Adipocyte (in vitro differentiated cells): Measurements from ENCODE around the gene RASD1.

Experiments
- DNase-seq: peaks from one replicate; pipeline ENCODE4 v3.0.0-alpha.2; 2015; ENCODE audit warnings: low read depth
- H3K27me3 ChIP-seq: replicated peaks from 2 replicates; pipeline ENCODE4 v1.7.0; 2013; ENCODE audit warnings: mild to moderate bottlenecking, low read length, moderate library complexity; ENCODE audit not compliant: control insufficient read depth, insufficient read depth
- H3K36me3 ChIP-seq: 2 replicates; pipeline ENCODE4 v1.7.0; 2013; ENCODE audit warnings: low read length, mild to moderate bottlenecking, moderate library complexity; ENCODE audit not compliant: control insufficient read depth, insufficient read depth, severe bottlenecking
- H3K4me1 ChIP-seq: 2 replicates; pipeline ENCODE4 v1.7.0; 2013; ENCODE audit warnings: mild to moderate bottlenecking, low read length, moderate library complexity; ENCODE audit not compliant: control insufficient read depth, insufficient read depth
- H3K4me3 ChIP-seq: 2 replicates; pipeline ENCODE4 v1.7.0; 2013; ENCODE audit warnings: mild to moderate bottlenecking, low read length, moderate library complexity
- H3K9ac ChIP-seq: 2 replicates; pipeline ENCODE4 v1.7.0; 2013; ENCODE audit warnings: mild to moderate bottlenecking, low read length, moderate library complexity
- H3K9me3 ChIP-seq: 2 replicates; pipeline ENCODE4 v1.7.0; 2013; ENCODE audit warnings: mild to moderate bottlenecking, low read length, moderate library complexity; ENCODE audit not compliant: control insufficient read depth

The RASD1 gene, protein sequence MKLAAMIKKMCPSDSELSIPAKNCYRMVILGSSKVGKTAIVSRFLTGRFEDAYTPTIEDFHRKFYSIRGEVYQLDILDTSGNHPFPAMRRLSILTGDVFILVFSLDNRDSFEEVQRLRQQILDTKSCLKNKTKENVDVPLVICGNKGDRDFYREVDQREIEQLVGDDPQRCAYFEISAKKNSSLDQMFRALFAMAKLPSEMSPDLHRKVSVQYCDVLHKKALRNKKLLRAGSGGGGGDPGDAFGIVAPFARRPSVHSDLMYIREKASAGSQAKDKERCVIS

DNA sequence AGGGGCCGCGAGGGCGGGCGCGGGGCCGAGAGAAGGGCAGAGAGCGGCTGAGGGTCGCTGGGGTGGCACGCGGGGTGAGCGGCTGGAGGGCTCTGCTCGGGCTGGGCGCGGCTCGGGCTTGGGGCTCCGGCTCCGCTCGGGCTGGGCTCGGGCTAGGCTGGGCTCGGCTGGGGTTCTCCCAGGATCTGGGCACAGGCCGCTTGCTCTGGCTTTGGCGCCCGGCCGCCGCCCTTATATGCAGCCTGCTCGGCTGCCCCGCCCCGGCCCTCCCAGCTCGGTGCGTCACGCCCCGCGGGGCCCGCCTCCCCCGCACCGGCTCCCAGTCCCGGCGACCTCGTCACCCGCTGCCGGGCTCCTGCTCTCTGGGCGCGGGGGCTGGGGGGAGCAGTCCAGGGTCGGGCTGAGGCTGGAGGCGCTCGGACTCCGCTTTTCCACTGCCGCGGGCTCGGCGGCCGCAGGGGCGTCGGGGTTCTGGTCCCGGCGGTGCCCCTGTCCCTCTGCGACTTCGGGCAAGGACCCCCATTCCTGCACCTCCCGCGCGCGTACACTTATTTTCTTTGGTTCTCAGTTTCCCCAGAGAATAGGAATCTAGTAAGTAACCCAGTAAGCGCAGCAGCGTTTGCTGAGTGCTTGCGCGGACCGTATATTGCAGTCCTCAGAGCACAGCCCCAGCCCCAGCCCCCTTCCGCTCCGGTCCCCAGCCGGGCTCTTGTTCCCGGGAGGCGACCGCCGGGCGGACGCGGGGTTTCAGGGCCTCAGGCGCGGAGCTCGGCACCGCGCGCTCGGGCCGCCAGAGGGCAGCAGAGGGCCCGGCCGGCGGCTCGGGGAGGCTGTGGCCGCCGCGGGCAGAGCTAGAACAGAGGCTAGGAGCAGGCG lies at the start of gene RASD1:
Gene RASD1 (minus strand): TSS at position 207 of the 876 bp plus-strand sequence. CDS start 214 bp downstream, outside the sequence.
- Histone ChIP-seq H3K27me3 (peaks cover 4% of the 10 kb centered on the region), H3K36me3 (peaks cover 15% of the 10 kb centered on the region), H3K4me3 (peak within 1 kb of the TSS; percentile 95), H3K9me3 (no peaks in the 10 kb centered on the region), H3K9ac (peak within 1 kb of the TSS; percentile 96), H3K4me1 (peaks cover 24% of the 10 kb centered on the region)
- DNase-seq, result peak; percentile 95

DNA sequence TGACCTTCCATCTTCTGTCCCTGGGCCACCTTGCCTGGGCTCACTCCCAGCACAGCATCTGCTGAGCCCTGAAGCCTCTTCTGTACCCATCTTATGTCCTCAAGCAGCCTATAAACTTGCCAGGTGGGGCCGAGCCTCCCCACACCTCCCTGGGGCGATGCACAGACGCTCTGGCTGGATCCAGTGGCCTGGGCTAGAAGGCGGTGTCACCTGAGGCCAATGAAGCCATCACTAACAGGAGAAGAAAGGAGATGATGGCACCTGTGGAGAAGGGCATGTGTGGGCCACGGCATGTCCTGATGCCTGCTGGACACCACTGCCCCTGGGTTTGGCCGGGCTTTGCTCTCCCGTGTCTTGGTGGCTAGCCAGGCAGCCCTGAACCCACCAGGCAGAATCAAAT lies 49.8 kb upstream of the RASD1 start:
- no peak for DNase-seq
- no peak overlapping the region for H3K4me3 ChIP-seq
- no peaks in the 10 kb centered on the region for H3K27me3 ChIP-seq
- peak overlapping the region; percentile 28 for H3K9ac ChIP-seq
- H3K36me3 ChIP-seq, result peaks cover 29% of the 10 kb centered on the region
- H3K4me1 ChIP-seq, result peaks cover 18% of the 10 kb centered on the region
- no peaks in the 10 kb centered on the region for H3K9me3 ChIP-seq

DNA sequence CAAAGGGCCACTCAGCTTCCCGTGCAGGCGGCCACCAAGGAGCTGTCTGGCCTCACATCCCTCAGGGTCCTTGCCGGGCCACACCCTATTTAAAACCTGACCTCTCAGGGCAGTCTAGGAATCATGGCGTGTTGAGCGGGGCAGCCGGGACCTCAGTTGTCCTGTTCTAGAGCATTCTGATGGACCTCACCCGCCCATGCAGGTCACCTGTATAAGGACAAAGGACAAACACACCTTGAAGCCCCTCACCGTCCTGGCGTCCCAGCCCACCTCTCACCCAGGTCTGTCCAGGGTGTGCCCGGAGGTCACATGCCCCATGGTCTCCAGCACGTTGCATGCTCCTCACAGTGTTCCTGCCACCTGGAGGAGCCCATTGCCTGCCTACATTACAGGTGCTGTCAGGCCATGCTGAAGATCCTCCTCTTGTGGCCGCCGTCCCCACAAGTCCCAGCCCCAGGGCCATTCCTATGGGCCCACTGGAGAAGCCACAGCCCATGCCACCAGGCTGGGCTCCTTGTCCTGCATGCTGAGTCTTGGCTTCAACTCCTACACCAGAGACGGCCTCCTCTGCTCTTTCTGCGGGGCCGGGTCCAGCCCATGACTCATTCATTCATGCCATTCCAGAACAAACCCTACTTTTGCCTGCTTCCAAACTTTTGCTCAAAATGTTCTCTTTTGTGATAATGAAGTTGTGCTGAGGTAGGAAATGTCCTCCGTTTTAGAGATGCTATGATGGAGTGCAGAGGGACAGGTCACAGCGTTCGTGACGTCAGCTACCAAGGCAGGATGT lies 49.0 kb upstream of the RASD1 start:
- Histone ChIP-seq H3K27me3 (no peaks in the 10 kb centered on the region), H3K4me1 (peaks cover 18% of the 10 kb centered on the region), H3K4me3 (no peak overlapping the region), H3K36me3 (peaks cover 22% of the 10 kb centered on the region), H3K9ac (no peak overlapping the region), H3K9me3 (no peaks in the 10 kb centered on the region)
- peak; percentile 77 for DNase-seq

DNA sequence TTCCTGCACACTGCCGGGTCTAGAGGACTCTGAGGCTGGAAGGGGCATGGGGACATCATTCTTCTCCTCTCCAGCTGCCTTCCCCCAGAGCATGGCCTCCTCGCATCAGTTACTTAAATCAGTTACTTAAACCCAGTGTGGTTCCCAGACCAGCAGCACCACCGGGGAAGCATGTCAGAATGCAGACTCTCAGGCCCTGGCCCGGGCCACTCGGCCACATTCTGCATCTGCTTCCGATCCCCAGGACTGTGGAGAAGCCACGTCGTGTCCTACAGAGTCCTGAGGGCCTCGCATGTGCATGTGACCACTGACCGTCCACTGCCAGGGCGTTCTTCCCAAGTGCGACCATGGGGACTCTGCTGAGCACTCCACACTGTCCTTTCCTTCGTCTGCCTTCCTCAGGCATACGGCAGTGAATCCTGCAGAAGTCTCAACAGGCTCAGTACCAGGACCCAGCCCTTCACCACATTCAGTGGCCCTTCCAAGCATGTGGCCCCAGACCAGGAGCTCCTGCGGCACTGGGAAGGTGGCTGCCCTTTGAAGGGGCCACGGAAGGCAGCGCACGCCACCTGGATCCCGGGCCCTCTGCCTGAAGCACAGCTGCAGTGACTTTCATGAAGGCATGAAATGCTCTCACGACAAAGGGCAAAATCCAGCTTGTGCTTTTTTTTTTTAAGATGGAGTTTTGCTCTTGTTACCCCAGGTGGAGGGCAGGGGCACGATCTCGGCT lies 46.9 kb upstream of the RASD1 start:
- Histone ChIP-seq H3K27me3 (no peaks in the 10 kb centered on the region), H3K9me3 (no peaks in the 10 kb centered on the region), H3K4me3 (no peak overlapping the region), H3K9ac (no peak overlapping the region), H3K4me1 (peaks cover 20% of the 10 kb centered on the region), H3K36me3 (peaks cover 13% of the 10 kb centered on the region)
- no peak for DNase-seq

DNA sequence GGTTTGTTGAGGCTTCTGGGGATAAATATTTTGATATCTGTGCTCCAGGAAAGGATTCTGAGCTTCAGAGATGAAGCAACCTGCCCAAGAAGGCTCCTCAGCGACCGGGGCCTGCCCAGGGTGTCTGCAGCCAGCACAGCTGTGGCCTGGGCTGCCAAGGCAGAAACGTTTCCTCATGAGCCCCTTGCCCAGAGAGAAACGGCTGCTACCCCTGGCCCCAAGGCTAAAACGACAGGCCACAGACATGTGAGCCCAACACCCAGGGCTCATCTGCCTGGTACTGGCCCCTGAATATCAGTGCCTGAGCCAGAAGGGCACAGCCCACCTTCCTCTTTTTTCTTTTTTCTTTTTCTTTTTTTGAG lies 45.4 kb upstream of the RASD1 start:
- Histone ChIP-seq H3K4me1 (peaks cover 20% of the 10 kb centered on the region), H3K9ac (no peak overlapping the region), H3K9me3 (no peaks in the 10 kb centered on the region), H3K4me3 (no peak overlapping the region), H3K27me3 (no peaks in the 10 kb centered on the region), H3K36me3 (peaks cover 14% of the 10 kb centered on the region)
- no peak for DNase-seq

DNA sequence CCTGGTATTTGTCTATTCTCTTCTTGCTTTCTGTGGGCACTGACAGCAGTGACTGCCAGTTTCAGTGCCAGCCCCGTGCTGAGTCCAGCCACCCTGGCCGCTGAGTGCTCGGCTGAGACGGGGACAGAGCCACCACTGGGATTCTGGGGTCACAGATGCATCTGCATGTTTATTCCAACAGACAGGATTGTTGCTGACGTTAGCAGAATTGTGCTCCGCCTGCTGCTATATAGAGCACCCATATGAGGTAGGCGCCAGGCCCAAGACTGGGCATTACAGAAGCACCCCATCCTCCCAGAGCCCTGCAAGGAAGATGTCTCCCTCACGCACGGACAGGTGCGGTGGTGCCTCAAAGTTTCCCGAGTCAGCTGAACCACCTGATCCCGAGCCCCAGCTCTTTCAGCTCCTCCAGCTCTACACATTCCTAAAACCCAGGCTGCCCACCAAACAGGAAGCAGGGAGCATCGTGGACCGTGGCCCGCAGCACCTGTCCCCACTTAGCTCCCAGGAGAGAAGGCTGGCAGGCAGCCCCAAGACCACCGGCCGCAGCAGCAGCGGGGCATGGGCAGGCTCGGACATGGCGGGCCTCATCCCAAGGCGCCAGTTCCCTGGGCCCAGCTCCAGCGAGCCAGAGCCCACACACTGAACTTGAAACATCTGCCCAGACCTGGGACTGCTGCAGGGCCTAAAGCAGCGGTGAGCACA lies 44.9 kb upstream of the RASD1 start:
- H3K27me3 ChIP-seq, result no peaks in the 10 kb centered on the region
- peaks cover 21% of the 10 kb centered on the region for H3K4me1 ChIP-seq
- no peak for DNase-seq
- no peak overlapping the region for H3K4me3 ChIP-seq
- peaks cover 14% of the 10 kb centered on the region for H3K36me3 ChIP-seq
- no peak overlapping the region for H3K9ac ChIP-seq
- no peaks in the 10 kb centered on the region for H3K9me3 ChIP-seq

DNA sequence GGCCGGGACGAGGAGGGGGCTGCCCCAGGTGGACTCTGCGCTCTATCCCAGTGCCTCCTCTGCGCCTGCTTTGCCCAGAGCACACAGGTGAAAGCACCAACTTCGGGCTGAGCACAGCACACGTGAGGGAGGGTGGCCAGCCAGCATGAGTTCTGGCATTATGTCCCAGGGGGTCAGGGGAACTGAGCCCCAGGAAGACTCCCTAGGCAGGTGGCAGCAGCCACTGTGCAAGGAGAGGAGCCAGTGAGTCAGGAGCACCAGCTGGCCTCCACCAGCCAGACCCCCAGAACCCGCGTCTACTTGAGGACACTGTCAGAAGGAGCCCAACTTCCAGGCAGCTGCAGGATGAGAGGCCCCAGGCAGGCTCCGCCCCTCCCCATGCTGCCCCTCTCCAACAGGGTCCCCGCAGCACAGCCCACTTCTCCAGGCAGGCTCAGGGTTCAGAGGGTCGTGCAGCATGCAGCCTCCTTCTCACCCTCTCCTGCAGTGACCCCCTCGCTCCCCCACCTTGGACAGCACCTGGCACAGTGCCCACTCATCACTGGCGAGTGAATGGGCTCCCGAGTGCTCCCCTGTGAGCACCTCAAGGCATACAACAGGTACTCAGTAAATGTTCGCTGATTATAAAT lies 44.2 kb upstream of the RASD1 start:
- DNase-seq, result no peak
- H3K27me3 ChIP-seq, result no peaks in the 10 kb centered on the region
- H3K9ac ChIP-seq, result no peak overlapping the region
- H3K4me1 ChIP-seq, result peaks cover 16% of the 10 kb centered on the region
- H3K4me3 ChIP-seq, result no peak overlapping the region
- peaks cover 14% of the 10 kb centered on the region for H3K36me3 ChIP-seq
- H3K9me3 ChIP-seq, result no peaks in the 10 kb centered on the region

DNA sequence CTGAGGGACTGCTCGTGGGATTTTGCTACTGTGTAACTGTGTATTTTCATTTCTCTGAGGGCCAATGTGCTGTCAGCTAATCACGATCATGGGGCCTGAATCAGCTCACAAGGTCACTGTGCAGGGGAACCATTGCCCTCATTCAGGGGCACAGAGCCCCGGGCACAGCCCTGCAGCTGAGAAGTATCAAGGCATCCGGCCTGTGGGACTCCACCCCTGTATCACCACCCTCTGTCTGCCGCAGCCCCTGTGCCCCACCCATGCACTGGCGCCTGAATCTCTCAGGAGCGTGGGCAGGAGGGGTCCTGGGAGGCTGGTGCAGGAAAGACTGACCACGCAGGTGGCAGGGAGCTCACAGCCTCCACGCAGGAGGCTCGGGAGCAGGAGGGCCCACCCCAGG lies 43.4 kb upstream of the RASD1 start:
- no peak overlapping the region for H3K9ac ChIP-seq
- no peak for DNase-seq
- no peaks in the 10 kb centered on the region for H3K27me3 ChIP-seq
- H3K4me3 ChIP-seq, result no peak overlapping the region
- H3K4me1 ChIP-seq, result peaks cover 11% of the 10 kb centered on the region
- peaks cover 14% of the 10 kb centered on the region for H3K36me3 ChIP-seq
- H3K9me3 ChIP-seq, result no peaks in the 10 kb centered on the region

DNA sequence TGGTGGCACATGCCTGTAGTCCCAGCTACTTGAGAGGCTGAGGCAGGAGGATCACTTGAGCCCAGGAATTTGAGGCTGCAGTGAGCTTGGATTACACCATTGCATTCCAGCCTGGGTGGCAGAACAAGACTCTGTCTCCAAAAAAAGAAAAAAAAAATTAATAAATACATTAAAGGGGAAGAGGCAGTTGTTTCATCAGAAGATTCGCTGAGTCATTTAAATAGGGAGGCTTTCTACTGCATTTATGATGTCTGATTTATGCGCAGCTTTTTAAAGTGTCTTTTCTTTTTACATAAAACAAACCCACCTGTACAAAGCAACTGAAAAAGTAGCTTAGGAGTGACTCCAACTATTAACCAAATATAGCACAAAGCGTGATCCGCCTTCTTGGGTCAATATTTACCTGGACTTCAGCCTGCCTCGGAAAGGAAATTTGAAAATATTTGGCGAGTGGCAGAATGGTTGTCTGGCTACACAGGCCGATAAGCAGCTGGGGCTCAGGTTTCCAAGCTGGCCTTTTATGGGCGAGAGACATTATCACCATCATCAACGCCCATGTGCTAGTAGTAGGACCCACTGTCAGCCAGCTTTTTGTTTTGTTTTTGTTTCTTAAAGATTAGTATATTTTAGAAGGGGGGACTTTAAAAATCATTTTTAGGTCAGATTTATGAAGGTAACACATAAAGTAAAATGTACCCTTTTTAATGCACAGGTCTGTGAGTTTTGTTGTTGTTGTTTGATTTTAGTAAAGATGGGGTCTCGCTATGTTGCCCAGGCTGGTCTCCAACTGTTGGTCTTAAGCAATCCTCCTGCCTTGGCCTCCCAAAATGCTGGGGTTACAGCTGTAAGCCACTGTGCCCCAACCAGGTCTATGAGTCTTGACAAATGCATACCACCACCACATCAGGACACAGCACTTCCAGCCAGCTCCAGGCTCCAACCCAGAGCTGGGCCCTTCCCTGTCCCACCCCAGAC lies 42.5 kb upstream of the RASD1 start:
- Histone ChIP-seq H3K4me3 (no peak overlapping the region), H3K27me3 (no peaks in the 10 kb centered on the region), H3K36me3 (peaks cover 14% of the 10 kb centered on the region), H3K9me3 (no peaks in the 10 kb centered on the region), H3K4me1 (peaks cover 9% of the 10 kb centered on the region), H3K9ac (no peak overlapping the region)
- peak; percentile 3 for DNase-seq
